Right hindlimb (tissue), 1 donor: ENCODE results near the gene ALDH5A1.

ENCODE experiments used
- DNase-seq: peaks from one replicate; pipeline ENCODE4 v3.0.0-alpha.2; 2018

Gene ALDH5A1

DNA sequence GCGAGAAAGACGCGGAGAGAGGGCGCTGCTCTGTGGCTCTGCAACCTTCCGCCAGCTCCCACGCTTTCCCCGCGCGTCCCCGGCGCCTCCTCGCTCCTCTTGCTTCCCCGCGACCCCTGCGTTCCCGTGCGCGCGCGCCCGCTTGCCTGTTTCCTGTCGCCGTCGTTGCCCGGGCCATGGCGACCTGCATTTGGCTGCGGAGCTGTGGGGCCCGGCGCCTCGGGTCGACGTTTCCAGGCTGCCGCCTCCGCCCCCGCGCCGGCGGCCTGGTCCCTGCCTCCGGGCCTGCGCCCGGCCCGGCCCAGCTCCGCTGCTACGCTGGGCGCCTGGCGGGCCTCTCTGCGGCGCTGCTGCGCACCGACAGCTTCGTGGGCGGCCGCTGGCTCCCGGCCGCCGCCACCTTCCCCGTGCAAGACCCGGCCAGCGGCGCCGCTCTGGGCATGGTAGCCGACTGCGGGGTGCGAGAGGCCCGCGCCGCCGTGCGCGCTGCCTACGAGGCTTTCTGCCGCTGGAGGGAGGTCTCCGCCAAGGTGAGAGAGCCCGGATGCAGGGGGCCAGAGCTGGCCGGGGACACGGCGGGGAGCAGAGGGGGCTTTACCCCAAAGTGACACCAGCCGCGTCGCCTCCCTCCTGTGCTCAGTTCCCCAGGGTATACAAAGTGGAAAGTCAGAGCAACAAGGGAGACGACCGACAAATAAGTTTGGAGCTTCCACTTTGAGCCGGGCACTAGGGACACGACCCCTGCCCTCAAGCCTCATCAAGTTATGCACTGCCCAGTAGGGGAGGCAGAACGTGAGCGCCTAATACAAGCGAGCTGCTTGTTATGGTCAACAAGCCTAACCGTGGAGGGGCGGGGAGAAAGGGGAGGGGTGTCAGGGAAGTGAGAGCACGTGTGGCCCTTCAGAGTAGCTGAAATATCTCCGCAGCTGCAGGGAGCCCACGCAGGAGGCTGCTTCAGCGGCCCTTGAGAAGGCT lies at the start of gene ALDH5A1:
Gene ALDH5A1, plus strand, starts transcription at position 149 of the 975 bp plus-strand sequence. Its CDS starts 28 bp downstream, at position 177.
- peak; percentile 85 for DNase-seq

DNA sequence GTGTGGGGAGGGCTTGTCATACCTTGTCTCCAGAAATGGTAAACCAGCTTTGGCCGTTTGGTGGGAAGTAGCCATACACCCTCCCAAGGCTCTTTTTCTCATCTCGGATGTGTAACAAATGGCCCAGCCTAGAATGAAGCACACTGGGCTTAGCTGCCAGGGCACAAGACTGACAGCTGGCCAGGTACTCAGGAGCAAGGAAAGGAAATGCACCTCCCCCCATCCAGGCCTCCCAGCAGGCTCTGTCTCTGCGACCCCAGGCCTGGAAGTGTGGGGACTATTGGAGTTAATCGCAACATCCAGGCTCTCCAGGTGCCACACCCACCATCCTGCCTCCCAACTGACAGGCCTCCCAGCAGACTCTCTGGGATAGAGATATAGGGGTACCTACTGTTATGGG lies 49.1 kb upstream of the ALDH5A1 start:
- DNase-seq: no peak

DNA sequence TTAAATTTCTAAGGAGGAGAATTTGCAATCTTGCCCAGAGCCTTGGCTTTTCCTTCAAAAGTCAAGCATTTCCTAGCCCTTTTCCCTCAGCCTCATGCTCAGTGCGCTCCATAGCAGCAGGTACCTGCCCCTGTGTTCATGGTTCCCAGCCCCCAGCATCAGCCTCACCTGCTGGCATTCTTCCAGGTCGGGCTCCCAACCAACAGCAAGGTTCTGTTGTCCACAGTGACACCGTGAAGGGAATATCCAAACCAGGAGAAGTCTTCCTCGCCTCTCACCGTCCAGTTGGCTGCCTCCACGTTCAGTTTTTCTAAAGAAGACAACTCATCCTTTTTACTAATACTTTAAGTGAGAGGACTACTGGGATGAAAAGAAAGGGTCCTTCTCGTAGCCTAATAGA lies 48.1 kb upstream of the ALDH5A1 start:
- no peak for DNase-seq

DNA sequence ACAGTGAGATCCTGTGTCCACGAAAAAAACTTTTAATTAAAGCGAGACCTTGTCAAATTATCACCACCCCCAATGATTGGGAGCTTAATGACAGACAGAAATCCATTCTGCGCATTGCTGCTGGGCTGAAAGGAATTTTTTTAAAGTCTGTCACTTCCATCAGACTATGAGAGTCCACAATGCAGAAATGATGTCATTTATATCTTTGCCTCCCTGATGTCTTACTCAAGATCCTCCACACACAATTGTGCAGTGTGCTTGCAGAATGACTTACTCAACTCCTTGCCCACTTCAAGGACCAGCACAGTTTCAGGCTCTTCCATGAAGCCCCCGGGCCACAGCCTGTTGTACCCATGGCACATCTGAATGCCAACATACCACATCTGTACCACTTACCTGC lies 46.4 kb upstream of the ALDH5A1 start:
- no peak for DNase-seq

DNA sequence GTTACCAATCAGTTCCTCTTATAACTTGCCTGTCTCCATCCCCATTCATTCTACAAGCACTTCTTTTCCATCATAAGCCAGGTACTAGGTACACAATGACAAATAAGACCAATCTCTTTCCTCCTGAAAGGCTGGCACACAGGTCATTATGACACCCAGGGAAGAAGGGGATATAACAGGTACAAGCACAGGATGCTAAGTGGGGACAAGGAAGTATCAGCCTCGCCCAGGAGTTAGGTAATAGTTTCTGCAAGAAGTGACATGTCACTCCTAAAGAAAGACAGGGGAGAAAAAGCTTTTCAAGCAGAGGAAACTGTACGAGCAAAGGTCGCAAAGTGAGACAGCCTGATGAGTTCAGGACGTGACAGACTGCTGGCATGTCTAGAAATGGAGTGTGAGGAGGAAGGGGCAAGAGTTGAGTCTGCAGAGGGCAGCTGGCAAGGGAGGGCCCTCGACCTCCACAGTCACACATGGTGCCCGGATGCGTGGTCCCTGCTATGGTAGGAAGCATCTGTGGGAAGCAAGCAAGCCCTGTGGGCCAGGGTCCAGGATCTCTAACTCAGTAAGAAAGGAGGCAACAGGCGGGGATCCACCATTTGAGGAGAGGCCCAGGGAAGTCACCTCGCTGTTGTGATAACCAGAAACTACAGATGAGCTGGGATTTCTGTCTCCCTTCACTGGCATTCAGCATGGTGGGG lies 45.8 kb upstream of the ALDH5A1 start:
- DNase-seq: no peak

DNA sequence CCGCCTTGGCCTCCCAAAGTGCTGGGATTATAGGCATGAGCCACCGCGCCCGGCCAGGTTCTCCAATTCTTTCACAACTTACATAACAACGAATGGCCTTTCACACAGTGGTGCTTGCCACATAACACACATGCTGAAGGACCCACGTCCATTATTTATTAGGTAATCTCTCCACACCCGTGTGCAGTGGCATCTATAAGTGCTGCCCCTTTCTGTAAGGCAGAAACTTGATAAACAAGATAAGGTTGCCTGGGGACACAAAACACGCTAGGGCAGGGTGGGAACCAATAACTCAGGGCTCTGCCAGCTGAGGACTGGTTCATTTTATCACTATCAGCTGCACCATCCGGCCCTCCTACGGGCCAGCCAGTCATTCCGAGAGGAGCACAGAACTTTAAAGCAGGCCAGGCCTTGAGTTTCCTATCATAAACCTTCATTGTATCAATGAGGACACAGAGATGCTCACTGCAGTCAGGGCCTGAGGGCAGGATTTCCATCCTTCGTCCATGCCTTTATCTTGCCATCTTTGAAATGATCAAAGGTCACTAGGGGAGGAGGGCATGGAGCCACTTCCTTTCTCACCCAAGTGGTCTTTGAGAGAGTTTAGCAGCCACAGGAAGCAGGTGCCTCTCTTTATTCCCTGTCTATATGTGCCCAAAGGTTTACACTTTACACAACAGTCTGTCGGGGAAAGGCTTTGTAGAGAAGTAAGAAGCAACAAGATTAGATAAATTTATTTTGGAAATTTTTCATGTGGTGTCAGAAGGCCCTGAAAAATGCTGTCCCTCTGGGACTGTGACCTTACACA lies 43.0 kb upstream of the ALDH5A1 start:
- DNase-seq: no peak

DNA sequence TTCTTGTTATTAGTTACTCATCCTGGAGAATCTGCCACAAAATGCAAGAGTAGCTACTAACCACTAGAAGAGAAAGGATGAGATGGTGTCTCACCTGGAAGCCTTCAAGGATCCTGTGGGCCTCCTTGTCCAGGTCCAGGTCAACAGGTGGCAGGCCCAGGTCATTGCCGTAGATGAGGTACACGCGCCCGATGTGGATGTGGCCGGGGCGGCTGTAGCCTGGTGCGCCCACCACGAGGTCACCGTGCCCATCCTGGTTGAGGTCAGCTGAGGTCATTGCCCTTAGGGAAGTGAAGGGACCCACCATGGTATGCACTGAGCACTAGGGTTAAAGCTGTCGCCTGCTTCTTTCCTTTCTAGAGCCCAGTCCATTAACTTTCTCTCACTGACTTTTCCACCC lies 40.8 kb upstream of the ALDH5A1 start:
- no peak for DNase-seq

DNA sequence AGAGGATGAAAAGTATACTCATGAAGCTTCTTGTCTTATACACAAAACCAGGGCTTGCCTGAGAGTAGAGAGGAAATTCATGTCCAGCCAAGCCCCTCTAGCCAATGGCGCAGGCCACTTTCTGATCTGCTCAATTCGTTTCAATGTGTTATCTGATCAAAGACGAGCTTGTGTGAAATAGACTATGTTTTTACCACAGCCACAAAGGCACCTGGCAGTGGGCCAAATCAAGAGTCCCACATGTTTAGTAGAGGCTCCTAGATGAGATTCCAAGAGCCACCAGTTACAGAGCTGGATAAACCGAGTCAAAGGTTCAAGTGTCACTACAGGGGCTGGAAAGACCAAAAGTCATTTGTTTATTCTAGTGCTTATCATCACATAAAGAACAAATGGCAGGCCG lies 40.3 kb upstream of the ALDH5A1 start:
- DNase-seq: no peak

DNA sequence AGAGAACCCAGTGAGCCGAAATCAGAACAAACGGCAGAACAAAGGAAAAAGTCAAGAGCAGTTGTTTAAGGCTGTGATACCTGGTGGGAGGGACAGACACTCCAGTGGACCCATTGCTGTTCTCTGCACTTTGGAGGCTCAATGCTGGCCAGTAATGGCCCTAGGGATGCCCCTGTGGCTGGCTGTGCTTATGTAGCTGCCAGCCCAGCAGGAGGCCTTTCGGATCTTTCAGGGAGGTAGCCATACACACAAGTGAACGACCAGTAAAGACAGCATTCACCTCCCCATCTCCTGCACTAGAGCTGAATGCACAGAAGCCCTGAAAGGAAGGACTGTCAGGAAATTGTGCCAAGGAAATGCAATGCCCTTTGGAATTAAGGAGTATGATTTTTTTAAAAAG lies 39.7 kb upstream of the ALDH5A1 start:
- no peak for DNase-seq

DNA sequence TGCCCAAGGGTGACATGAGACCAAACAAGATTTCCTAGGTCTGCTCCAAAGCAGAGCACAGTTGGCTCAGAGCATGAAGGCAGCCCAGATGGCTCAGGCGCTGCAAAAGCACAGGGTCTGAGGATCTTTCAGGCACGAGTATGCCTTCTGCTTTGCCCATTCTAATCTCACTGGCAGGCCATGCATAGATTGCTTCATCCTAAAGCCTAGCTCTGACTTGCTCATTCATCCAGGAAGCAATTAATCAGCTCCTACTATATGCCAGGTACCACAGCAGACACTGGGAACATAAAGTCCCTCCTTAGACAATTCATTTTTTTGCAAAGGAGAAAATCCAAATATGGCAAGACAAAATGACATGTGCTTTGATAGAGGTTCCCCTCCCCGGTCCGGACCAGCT lies 36.6 kb upstream of the ALDH5A1 start:
- DNase-seq: no peak

DNA sequence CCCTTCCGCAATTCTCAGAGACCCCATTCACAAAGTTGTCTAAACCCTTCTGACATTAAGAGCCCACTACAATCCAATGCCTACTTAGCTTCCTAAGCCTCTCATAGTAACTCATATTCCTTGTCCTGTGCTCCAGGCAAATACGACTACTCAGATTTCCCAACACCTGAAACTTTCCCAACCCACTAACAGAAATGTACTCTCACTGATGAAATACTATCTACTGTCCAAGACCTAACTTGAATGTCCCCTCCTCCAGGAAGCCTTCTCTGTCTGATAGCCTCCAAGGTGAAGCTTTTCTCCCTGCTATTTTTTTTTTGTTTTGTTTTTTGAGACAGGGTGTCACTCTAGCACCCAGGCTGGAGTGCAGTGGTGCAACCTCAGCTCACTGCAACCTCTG lies 35.8 kb upstream of the ALDH5A1 start:
- DNase-seq: no peak

DNA sequence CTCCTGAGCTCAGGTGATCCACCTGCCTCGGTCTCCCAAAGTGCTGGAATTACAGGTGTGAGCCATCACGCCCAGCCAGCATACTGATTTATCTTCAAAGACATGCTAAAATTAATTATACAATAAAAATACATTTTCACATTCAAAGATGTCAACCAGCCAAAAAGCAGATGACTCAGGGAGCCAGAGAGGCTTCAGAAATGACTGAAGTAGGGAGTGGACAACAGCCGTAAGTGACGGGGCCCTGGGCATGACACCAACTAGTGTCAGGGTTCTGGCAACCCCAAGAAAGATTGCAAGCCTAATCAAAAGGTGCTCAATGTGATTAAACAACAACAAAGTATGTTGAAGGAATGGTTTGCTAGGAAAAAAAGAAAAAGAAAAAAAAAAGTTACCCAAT lies 33.8 kb upstream of the ALDH5A1 start:
- no peak for DNase-seq

DNA sequence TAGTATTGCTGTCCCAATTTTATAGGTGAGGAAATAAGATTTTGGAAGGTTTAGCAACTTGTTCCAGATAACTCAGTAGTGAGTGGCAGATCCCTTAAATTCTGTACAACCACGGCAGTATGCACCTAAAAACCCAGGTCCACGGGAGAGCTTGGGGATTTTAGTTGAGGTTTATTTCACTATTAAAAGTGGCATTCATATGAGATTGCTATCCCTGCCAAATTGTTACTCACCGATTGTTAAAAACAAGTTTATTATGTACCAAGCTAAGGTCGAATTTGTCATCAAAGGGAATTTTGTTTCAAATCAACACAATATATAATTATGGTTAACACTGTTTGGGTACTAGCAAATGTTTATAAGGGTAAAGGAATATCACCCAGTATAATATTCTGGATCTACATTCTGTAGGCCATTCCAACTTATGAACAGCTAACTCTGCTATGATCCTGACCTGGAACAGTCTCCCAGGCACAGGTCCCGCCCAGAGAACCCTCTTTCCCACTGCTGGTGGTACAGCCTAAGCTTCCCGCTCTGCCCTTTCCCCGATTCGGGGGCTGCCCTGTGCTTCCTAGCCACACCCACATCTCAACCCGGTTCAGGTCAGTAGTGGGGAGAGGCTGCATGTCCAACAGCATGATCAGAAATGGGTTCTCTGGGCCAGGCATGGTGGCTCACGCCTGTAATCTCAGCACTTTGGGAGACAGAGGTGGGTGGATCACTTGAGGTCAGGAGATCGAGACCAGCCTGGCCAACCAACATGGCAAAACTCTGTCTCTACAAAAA lies 30.3 kb upstream of the ALDH5A1 start:
- no peak for DNase-seq

DNA sequence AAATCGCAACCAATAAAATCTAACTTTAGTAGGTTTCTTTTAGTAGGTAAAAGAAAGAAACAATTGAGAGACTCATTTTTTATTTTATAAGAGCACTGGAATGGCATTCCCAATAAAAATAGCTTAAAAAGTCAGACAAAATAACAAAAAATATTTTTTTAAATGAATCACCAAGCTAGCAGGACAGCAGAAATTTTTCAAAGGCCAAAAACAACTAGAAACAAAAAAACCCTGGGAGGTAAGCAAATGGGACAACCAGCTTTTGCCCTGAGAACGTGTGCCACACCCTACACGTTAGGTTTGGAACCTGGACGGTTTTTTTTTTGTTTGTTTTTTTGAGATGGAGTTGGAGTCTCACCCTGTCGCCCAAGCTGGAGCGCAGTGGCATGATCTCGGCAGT lies 25.0 kb upstream of the ALDH5A1 start:
- DNase-seq: no peak

DNA sequence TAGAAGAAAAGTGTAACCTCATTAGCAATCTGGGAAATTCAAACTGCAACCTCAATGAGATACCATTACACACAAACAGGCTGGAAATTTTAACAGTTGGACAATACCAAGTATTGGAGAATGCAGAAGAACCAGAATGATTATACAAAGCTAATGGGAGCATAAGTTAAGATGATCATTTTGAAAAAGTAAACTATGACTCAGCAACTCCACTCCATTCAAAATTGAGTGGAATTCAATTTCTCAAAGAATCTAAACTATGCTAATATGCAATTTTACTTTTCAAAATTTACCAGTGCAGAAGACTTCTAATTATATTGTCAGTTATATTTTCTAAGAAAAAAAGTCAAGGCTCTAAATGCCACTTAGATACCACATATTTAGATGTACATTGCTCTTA lies 22.6 kb upstream of the ALDH5A1 start:
- DNase-seq: no peak

DNA sequence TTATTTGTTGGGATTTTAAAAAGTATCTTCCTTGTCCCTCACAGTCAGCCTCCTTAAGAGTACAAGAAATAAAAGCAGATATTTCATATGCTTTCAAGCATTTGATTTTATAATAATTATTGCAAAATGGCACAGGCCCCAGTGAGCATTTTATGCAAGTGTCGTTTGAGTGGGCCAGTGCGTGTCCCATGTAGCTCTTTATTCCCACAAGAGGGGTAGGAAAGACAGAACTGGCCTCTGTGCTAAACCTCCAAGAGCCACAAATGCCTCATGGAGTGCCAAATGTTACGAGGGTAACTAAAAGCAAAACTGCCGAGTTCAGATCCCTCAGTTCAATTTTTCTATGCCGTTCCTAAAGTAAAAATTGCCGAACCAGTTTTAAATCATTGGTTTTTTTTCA lies 18.1 kb upstream of the ALDH5A1 start:
- no peak for DNase-seq

DNA sequence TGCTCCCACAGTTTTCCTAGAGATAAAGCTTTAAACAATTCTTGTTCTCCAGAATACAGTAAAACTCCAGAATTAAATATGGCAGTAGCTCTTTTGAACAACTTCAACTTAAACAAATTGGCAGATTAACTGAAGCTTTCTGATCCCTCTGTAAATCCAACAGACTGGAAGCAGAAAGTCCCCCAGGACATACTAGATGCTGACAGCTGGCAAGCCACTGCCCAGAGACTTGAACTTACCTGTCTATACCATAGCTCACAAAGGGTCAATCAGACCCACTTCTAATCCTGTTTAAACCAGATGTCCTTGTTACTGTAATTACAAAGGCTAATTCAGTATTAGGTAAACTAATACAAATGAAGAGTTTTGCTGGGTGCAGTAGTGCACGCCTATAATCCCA lies 17.7 kb upstream of the ALDH5A1 start:
- DNase-seq: no peak

DNA sequence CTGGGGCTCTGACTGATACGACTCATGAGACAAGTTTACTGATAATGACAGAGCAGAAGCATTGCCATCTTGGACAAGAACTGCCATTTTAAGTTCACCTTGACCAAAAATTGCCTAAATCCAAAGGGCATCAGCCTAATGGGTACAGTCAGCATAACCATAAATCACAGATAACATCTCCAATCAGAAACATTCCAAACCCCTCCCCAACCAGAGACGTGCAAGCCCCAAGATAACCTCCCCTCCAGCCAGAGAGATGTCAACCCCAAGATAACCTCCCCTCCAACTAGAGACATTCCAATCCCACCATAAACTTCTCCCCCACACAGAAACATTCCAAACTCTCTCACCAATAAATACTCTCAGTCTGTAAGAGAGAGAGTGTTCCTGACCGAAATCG lies 15.9 kb upstream of the ALDH5A1 start:
- DNase-seq: no peak

DNA sequence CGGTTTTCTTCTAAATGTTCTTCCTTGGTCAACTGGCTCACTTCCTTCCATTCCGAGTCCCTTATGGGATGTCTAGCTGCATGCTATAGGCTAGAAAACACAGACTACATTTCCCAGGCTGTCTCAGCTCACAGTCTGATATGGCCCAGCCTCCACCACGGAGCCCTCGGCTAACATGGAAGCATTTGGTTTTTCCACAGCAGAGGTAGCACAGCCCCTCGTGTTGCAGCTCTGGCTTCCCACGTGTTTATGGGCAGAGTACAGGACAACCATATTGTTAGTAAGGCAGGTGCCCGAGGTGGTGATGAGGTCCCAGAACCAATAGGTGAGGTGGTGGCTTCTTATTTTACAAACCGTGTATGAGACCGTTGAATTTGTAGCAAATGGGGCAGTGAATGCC lies 14.1 kb upstream of the ALDH5A1 start:
- DNase-seq: no peak

DNA sequence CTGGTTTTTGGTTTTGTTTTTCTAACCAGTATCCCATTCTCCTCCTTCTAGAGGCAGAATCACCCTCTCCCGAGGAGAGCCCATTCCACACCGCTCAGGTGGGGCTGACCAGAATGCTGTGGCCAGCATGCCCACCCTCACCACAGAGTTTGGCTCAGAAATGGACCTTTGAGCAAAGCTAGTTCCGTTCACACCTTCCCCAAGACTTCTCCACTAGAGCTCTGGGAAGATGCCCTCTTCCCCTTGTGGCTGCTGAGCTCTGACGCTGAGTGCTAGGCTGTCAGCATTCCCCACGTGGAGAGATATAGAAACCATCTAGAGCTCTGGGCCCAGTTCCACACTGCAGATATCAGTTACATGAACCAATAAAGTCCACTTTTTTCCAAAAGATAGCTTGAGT lies 13.3 kb upstream of the ALDH5A1 start:
- DNase-seq: no peak

DNA sequence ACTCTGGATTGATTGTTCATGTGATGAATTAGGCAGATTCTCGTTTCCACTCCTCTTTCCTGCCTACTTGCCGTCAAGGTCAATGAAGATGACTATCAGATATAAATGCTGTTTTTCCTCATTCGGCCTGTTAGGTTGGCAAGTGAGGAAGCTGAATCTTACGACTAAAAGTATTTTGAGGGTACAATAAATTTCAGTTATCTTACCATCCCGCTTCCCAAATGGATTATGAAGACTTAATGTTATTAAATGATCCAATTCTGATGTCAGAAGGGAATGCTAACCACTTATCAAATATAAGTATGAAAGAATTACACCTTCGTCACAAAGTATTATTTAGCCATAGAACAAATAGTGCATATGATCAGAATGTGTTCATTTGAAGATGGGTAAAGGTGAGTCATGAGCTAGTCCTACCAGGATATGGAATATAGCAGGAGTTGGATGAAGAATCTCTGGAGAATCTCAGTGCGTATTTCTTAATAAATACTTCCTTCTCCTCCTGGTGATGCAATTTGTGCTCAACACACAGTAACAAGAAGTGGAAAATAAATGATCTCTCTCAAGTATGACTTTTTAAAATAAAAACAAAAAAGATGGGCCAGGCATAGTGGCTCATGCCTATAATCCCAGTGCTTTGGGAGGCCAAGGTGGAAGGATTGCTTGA lies 10.0 kb upstream of the ALDH5A1 start:
- no peak for DNase-seq

DNA sequence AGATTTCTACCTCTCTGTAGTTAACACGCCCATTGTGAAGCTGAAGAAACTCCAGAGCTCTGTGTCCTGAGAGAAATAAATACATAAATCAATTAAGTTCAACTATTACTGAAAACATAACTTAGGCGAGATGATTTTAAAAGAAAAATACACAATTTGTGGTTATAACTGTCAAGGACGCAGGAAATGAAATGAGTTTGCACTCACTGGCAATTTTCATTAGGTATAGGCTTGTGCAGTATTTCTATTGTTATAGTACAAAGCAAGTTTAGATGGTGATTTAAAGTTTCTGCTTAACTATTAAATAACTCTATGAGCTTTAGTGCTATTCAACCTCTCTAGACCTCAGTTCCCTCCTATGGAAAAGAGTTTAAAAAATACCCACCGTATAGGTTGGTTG lies 8.7 kb upstream of the ALDH5A1 start:
- DNase-seq: no peak
